GM12891 (cell line): ENCODE data around the gene BNIP3.

Experiments used
- DNase-seq: peaks from one replicate; pipeline ENCODE4 v3.0.0; 2011; ENCODE audit warnings: low spot score; ENCODE audit not compliant: insufficient read length
- FAIRE-seq: peaks from 2 replicates; lab custom pipeline; 2011; peaks lifted over from hg19 to GRCh38; lab: Jason Lieb, UNC
- PAX5 ChIP-seq: IDR thresholded peaks from 2 replicates; pipeline ENCODE4 v1.6.1; 2011; ENCODE audit warnings: low read length, moderate library complexity, mild to moderate bottlenecking; ENCODE audit not compliant: insufficient read depth, severe bottlenecking
- POLR2A ChIP-seq: IDR thresholded peaks from 2 replicates; pipeline ENCODE4 v1.6.1; 2011; ENCODE audit warnings: low read depth, low read length, control low read depth
- POLR2AphosphoS5 ChIP-seq: IDR thresholded peaks from 2 replicates; pipeline ENCODE4 v1.6.1; 2011; ENCODE audit warnings: low read depth, low read length, control low read depth
- POU2F2 ChIP-seq: IDR thresholded peaks from 2 replicates; pipeline ENCODE4 v1.6.1; 2011; ENCODE audit warnings: low read depth, mild to moderate bottlenecking, control low read depth, low read length, moderate library complexity
- SPI1 ChIP-seq: IDR thresholded peaks from 2 replicates; pipeline ENCODE4 v1.6.1; 2011; ENCODE audit warnings: low read depth, low read length, control low read depth
- TAF1 ChIP-seq: IDR thresholded peaks from 2 replicates; pipeline ENCODE4 v1.6.1; 2011; ENCODE audit warnings: low read depth, low read length, control low read depth

BNIP3 gene

DNA sequence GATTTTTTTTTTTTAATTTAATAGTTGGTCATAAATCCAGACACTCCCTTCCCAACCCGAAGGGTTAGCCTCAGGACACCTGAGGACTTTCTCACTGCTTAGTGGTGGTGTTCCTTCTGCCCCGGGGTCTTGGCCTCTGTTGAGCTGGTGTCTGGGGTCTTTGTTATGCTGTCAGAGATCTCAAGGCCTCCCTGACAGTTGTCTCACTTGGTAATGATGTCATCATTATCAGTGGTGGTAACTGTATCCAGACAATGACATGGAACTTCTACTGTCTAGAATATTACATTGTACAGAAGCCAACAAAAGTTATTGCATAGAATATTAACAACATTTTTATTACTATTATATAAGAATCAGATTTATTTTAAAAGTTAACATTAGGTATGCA, 48.0 kb downstream of the BNIP3 start:
- no peak for DNase-seq
- no peak for FAIRE-seq
- TF ChIP-seq POLR2A (no peak), TAF1 (no peak), POU2F2 (no peak), PAX5 (no peak), POLR2AphosphoS5 (no peak), SPI1 (no peak)

DNA sequence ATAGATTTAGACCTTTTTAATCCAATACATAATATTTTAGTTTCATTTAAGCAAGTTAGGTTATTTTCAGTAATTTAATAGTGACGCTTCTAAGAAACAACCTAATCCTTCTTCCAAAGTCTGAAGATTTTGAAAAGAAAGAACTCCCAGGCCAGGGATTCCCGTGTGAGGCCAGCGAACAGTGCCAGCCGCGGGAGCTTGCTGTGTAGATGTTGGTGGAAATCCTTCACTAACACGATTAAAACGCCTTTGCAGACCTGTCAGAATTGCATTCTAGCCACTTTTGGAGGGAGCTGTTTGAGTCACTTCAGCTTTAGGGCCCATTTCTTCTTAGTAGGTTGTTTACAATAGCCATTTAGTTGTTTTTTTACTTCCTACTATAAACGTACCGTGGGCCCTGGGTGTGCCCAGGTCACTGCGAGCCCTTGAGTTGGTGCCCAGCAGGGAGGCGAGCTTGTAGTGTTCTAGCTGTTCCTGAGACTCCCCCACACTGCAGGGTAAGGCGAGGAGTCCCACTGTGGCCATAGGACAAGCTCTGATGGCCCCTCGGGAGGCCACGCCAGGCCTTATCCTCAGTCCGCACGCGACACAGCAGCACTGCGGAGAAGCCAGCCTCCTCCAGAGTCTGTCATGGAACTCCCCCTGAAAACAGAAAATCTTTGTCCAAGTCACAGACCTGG, 48.6 kb downstream of the BNIP3 start:
- DNase-seq: no peak
- no peak for FAIRE-seq
- TF ChIP-seq POLR2AphosphoS5: no peak
- no peak for TF ChIP-seq PAX5
- TF ChIP-seq POLR2A: no peak
- no peak for TF ChIP-seq POU2F2
- no peak for TF ChIP-seq SPI1
- no peak for TF ChIP-seq TAF1

DNA sequence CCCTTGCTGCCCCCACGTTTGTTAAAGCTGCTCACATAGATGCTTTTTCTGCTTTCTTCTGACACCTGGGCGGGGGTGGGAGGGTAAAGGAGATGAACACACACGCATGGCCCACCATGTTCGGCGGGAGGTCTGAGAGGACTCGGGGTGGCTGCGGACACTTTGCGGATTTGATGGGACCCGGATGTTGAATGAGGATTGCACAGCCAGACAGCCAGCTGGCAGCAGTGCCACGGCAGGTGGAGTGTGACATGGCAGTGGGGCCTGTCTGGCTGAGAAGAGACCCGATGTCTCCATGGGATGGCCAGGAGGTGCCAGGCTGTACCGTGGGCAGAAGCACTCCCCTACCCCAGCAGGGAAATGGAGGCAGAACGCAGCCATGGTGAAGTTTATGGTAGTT, 49.7 kb downstream of the BNIP3 start:
- TF ChIP-seq POLR2A: no peak
- no peak for TF ChIP-seq PAX5
- TF ChIP-seq TAF1: no peak
- TF ChIP-seq SPI1: no peak
- no peak for TF ChIP-seq POU2F2
- DNase-seq (no peak), FAIRE-seq (no peak)

DNA sequence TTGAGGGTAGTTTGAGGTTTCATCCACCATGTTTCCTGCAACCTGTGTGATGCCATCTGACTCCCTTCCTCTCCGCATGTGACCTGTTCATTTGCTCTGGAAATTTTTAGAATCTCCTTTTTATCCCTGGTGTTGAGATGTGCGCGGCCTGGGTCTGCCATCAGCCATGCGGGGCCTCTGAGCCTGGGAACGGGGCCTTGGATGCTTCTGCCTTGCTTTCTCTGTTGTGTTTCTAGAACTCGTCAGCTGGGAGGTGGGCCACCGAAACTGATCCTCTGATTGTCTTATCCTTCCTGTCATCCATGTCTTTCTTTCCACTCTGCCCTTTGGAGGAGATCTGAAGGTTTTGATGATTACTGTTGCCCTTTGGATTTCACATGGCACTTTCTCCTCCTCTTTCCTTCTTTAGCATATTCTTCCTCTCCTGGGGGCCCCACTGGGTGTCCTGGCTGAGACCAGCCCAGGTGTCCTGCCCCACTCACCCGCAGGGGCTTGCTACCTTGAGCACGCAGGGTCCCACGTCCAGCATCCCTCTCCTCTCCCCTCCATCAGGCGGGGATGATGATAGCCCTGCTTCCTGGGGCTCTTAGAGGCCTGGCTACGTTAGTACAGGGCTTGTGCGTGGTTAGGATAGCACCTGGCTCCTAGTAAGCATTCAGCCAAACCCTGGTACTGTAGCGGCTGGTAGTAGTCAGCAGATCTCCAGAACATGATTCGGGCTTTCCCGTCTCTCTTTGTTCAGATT, 51.0 kb downstream of the BNIP3 start:
- FAIRE-seq (no peak), DNase-seq (no peak)
- no peak for TF ChIP-seq TAF1

DNA sequence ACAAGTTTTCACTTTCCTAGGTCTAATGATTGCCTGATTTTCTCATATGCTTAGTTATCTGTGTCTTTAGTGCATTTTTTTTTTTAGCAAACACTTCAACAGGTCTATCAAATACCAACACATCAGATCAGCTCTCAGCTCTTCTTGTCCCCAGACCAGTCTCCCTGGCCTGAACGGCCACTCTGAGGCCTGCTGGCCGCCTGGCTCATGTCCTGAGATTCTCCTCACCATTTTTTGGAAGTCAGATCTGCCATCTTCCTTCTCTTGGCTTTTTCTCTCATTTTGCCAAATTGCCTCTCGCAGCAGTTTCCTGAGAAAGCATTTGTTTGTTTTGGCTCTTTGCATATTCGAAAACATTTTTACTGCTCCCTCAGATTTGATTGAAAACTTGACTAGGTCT, 51.6 kb downstream of the BNIP3 start:
- DNase-seq: no peak
- no peak for TF ChIP-seq PAX5
- no peak for FAIRE-seq

DNA sequence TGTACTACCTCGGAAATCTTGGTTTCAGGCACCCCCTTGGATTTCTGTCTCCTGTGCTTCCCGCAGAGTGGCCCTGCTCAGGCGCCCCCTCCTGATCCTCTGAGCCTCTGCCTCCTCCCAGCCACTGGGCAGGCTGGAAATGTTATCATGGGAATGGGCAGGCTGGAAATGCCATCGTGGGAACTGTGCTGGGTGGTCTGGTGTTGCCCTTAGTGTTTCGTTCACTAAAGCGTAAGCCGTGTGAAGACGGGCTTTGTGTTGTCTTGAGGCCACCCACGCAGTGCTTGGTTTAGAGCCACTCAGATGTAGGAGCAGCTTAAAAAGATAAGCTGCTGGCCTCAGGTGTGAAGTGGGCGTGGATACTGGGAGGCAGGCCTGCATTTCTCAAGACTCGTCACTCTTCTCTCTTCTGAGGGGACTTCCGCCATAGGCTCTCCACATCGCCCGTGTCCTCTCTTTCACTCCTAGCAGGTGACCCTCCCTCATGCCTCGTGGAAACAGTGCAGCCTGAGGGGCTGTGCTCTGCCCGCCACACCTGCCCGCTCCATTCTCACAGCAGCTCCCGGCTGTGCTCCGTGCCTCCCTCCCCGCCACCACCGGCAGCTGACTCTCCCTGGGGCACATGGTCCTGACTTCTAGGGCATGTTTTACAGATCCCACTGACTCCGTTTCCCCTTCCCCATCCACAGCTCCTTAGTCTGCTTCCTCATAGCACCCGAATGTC, 52.4 kb downstream of the BNIP3 start:
- FAIRE-seq: peak; percentile 51
- TF ChIP-seq TAF1 (no peak), POU2F2 (no peak), POLR2A (no peak), POLR2AphosphoS5 (no peak), SPI1 (no peak), PAX5 (no peak)
- DNase-seq: no peak

DNA sequence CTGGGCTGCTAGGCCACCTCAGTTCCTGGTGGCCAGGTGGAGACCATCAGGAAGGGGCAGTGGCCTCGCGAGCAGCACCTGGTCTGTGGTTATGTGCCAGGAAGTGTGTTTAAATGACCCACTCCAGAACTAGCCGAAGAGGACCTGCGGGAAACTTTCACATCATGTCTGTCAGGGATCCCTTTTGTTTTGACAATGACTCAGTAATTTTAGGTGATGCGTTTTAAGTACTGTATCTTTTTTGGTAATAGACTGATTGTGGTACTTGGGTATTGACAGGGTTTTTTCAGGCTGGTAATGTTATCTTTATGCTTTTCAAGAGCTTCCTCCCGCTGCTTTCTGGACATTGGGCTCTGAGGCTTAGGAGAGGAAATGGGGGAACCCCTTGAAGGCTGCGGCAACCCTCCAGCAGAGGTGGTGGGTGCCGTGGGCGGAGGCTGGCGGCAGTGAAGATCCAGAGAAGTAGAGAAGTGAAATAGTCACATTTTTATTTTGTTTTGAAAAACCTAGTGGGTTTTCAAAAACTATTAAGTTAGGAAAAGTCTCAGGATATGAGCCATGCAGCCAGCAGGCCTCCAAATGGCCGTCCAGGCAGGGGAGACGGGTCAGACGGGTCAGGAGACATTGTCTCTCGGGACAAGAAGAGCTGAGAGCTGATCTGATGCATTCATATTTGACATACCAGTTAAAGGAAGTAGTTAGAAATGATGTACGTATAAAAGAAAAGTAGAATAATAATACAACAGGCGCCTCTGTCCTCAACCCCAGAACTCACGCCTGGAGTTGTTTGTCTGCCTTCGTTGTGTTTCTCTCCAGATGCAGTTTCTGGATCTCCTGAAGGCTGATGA, 53.3 kb downstream of the BNIP3 start:
- peak; percentile 63 for FAIRE-seq
- TF ChIP-seq POLR2A (no peak), SPI1 (peak; percentile 43; the same call in 1 of the 2 replicates), POU2F2 (no peak), PAX5 (no peak), TAF1 (no peak)
- peak; percentile 64 for DNase-seq

DNA sequence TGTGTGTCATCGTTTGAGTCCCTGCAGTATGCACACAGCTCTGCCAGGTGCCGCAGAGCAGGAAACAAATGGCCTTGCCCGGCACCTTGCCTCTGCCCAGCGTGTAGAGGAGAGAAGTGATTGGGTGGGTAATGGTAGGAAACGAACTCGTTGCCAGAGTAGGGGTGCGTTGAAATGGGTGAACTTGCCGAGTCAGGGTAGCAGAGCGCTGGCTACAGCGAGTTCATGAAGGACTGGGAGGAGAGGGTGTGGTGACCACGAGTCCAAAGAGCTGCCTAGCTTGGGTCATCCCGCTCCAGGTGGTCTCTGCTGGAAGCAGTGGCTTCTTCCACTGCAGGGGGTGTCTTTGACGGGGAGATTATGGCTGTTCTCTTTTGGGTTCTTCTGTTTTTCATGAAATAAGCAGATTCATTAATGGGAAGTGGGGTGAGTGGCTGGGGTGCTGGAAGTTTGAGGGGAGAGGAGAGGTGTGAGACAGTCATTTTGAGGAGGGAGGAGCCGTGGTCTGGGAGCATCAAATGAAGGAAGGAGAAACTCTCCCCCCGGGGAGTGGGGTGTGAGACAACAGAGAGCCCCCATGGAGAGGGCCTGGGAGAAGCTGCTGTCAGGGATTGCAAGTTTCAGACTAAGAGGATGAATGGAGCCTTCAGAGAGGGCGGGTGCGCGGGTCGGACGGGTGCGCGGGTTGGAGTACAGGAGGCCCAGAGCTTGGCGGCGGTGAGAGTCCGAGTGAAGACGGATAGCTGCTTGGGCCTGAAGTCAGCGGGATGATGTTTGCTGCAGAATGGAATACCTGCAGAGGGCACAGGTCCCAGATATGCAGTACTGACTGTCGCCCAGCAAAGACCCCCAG, 54.8 kb downstream of the BNIP3 start:
- FAIRE-seq: no peak
- TF ChIP-seq TAF1 (no peak), PAX5 (no peak), POLR2AphosphoS5 (no peak), POU2F2 (no peak), POLR2A (no peak), SPI1 (no peak)
- DNase-seq: no peak

DNA sequence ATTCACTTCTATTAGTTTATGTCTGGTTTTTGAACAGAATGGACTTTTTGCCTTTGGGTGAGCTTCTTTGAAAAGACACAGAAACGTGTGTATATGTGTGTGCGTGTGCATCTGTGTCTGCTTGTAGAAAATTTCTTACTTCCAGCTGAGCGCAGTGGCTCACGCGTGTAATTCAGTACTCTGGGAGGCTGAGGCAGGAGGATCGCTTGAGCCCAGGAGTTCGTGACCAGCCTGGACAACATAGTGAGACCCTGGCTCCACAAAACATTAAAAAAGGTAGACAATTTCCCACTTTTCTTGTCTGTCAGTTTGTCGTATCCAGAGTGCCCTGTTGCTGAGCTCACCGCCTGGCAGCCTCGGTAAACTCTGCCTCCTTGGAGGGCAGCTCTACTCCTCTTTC, 55.5 kb downstream of the BNIP3 start:
- FAIRE-seq (no peak), DNase-seq (no peak)
- TF ChIP-seq POU2F2: no peak
- no peak for TF ChIP-seq SPI1
- TF ChIP-seq PAX5: no peak
- TF ChIP-seq POLR2AphosphoS5: no peak
- no peak for TF ChIP-seq TAF1
- no peak for TF ChIP-seq POLR2A
